ENCODE measurements around the gene PAFAH1B2.

GRCh38 chr11:117180661-117181585, 36.8 kb downstream of the PAFAH1B2 start:
- TF ChIP-seq CTCF (IDR thresholded peaks at IDR 0.05; ENCODE audit: low read depth, low read length, poor library complexity, severe bottlenecking) (peak; percentile 91), EZH2phosphoT487 (IDR thresholded peaks at IDR 0.05; ENCODE audit: borderline replicate concordance, low read length) (no peak)
